ENCODE results near the gene OR6C65.

The OR6C65 gene

GRCh38 chr12:55446326-55446725 is 46.0 kb downstream of the OR6C65 start:
- DNase-seq (ENCODE audit: low read depth) = no peak

- no peak for DNase-seq (ENCODE audit: low read depth)
These were observed 48.5 kb downstream of the OR6C65 start for GRCh38 chr12:55448825-55449224.
